ENCODE results near the gene LTC4S. TPM values are rescaled to one million over a fixed set of nuclear protein-coding genes. Genes with fewer than 3 reads are reported as not detected.

LTC4S gene, protein sequence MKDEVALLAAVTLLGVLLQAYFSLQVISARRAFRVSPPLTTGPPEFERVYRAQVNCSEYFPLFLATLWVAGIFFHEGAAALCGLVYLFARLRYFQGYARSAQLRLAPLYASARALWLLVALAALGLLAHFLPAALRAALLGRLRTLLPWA
- total RNA-seq: 0.40 and 0.43 TPM in 2 replicates

DNA sequence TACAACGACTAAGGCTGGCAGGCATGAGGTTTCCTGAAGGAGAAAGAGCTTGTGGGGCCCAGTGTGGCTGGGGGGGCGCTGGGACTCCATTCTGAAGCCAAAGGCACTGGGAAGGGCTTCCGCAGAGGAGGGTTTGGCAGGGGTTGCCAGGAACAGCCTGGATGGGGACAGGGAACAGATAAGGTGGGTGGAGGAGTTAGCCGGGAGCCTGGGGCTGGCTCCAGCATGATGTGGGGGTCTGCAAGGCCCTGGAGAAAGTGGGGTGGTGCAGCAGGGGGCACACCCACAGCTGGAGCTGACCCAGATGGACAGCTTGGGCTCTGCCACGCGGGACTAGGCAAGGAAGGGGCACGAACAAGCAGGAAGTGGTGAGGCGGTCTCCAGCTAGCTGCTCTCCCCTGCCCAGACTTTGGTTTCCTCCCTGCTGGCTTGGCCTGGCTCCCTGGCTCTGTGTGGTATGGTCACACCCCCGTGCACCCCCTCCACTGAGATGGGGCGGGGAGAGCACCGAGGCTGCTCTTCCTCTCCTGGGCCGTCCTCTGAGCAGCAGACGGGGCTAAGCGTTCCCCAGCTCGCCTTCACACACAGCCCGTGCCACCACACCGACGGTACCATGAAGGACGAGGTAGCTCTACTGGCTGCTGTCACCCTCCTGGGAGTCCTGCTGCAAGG lies at the start of gene LTC4S:
Gene LTC4S (plus strand): TSS at position 519 of the 672 bp plus-strand sequence. CDS start 95 bp downstream, at position 614.

DNA sequence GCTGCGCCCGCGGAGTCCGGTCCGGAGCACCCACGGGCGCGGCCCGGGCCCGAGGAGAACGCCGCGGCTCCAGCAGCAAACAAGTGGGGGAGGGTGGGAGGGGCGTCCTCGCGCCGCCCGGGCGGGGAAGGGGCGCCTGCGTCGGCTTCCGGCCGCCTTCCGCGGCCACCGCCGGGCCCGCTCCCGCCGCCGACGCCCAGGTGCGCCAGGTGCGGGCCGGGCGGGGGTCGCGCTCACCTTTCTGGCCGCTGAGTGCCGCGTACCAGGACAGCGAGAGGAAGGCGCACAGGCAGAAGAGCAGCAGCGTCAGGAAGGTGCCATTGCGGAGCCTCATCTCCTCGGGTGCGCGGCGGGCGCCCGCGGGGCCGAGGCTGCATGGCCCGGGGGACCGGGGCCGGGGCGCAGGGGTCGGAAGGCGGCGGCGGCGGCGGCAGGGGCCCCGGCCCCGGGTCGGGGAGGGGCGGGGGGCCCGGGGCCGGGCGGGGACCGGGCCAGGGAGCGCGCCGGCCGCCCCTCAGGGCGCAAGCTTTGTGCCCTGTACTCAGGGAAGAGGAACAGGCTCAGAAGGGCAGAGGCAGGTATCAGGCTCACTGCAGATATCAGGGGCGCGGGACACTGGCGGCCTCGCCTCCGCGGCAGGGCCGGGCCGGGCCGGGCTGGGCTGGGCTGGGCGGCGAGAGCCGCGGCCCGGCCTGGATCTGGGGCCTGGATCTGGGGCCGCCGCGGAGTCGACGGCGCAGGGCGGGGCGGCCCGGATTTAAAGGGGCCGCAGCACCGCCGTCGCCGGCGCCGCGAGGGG lies 12.7 kb downstream of the LTC4S start, which contains the start of gene MGAT4B:
Gene MGAT4B (minus strand): TSS at position 617 of the 799 bp plus-strand sequence. CDS start 283 bp downstream, at position 334.

DNA sequence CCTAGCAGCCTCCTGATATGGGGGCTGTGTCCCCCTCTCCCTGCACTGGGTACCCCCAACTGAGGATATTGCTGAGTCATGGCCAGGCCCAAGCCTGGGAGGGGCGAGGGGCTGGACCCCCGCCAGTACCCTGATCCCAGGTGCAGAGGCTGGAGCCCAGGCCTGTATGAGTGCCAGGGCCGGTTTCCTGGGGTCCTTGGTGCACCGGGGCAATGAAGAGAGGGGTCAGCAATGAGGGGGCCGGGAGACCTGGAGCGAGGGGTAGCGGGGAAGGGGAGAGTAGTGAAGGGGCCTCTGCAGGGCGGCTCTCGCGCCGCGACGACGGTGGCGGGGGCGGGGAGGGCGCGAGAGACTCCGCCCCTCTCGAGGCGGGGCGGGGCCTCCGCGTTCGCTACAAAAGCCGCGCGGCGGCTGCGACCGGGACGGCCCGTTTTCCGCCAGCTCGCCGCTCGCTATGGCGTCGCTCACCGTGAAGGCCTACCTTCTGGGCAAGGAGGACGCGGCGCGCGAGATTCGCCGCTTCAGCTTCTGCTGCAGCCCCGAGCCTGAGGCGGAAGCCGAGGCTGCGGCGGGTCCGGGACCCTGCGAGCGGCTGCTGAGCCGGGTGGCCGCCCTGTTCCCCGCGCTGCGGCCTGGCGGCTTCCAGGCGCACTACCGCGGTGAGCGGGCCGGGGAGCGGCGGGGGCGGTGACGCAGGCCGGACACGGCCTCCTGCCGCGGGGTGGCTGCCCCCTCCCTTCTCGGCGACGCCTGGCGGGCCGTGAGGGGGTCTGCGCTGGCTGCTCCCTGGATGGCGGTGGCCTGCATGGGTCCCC lies 26.9 kb downstream of the LTC4S start, which contains the start of gene SQSTM1:
Gene SQSTM1 (plus strand): TSS at position 423 of the 815 bp plus-strand sequence. CDS start 32 bp downstream, at position 455.

Small RNA genes lying within 50 kb of the gene (small RNA-seq; reads per million reads assigned to genes)
- gene MIR1229: 0.56 reads per million

Other genes with a start within 250 kb of the LTC4S start
- 39.1 and 51.1 TPM in 2 replicates for gene RUFY1, start 243.4 kb upstream of the LTC4S start, total RNA-seq
- gene HNRNPH1, start 170.3 kb upstream of the LTC4S start, total RNA-seq: 912 and 1,073 TPM in 2 replicates
- not detected in 2 replicates for gene CBY3, start 113.0 kb upstream of the LTC4S start, total RNA-seq
- gene CANX, start 95.0 kb upstream of the LTC4S start, total RNA-seq: 932 and 988 TPM in 2 replicates
- gene MAML1, start 61.2 kb upstream of the LTC4S start, total RNA-seq: 13.2 and 18.0 TPM in 2 replicates
- 144 TPM in 2 replicates for gene MGAT4B, start 12.9 kb downstream of the LTC4S start, total RNA-seq
- 296 and 317 TPM in 2 replicates for gene SQSTM1, start 26.9 kb downstream of the LTC4S start, total RNA-seq
- 10.4 and 15.3 TPM in 2 replicates for gene MRNIP, start 64.8 kb downstream of the LTC4S start, total RNA-seq
- 71.8 and 75.2 TPM in 2 replicates for gene TBC1D9B, start 113.9 kb downstream of the LTC4S start, total RNA-seq

Data from thoracic aorta endothelial cell (primary cell).